WTC11 (cell line): ENCODE measurements around the gene IL7R. TPM values are rescaled to one million over a fixed set of nuclear protein-coding genes. Genes with fewer than 3 reads are reported as not detected.

ENCODE experiments used
- ATAC-seq: fragments of 200-7000 bp; cut with Tn5 transposase; 2 replicates; pipeline ENCODE4 v1.10.0; 2021; ENCODE audit warnings: mild to moderate bottlenecking, moderate library complexity
- CTCF ChIA-PET: fragments of 300-600 bp; sonication (Branson Sonifier 250); formaldehyde crosslinking; loops from one replicate; lab custom pipeline; 2021; ENCODE audit warnings: antibody characterized with exemption; lab: Charles Lee
- POLR2A ChIA-PET: fragments of 350-600 bp; sonication (Branson Sonifier 250); formaldehyde crosslinking; loops from one replicate; lab custom pipeline; 2021; ENCODE audit warnings: antibody characterized with exemption; lab: Charles Lee
- DNase-seq: peaks from one replicate; pipeline ENCODE4 v3.0.0; 2021; ENCODE audit warnings: low spot score
- H3K27ac Mint-ChIP-seq: 2 replicates; pipeline ENCODE4 v1.8.0; 2021; ENCODE audit warnings: mixed read lengths
- H3K27me3 Mint-ChIP-seq: 2 replicates; pipeline ENCODE4 v1.8.0; 2021; ENCODE audit warnings: low read depth, mild to moderate bottlenecking, moderate library complexity, mixed read lengths
- H3K36me3 Mint-ChIP-seq: 2 replicates; pipeline ENCODE4 v1.8.0; 2021; ENCODE audit warnings: mixed read lengths
- H3K4me1 Mint-ChIP-seq: 2 replicates; pipeline ENCODE4 v1.8.0; 2022; ENCODE audit warnings: mixed read lengths
- H3K4me3 Mint-ChIP-seq: 2 replicates; pipeline ENCODE4 v1.8.0; 2021; ENCODE audit warnings: mild to moderate bottlenecking, moderate library complexity, mixed read lengths
- H3K9me3 Mint-ChIP-seq: 2 replicates; pipeline ENCODE4 v1.8.0; 2021; ENCODE audit warnings: mixed read lengths
- ATF1 ChIP-seq: sonication (generic); formaldehyde crosslinking; IDR thresholded peaks from 2 replicates; pipeline ENCODE4 v1.8.1; 2023; ENCODE audit warnings: mild to moderate bottlenecking, moderate library complexity, missing genetic modification reagents
- CREM ChIP-seq: sonication (generic); formaldehyde crosslinking; IDR thresholded peaks from 2 replicates; pipeline ENCODE4 v1.8.1; 2022; ENCODE audit warnings: mild to moderate bottlenecking, missing genetic modification reagents, moderate library complexity
- ETV6 ChIP-seq: sonication (generic); formaldehyde crosslinking; IDR thresholded peaks from 2 replicates; pipeline ENCODE4 v1.8.1; 2022; ENCODE audit warnings: mild to moderate bottlenecking, missing genetic modification reagents
- FOXK1 ChIP-seq: sonication (generic); formaldehyde crosslinking; IDR thresholded peaks from 2 replicates; pipeline ENCODE4 v1.8.0; 2022; ENCODE audit warnings: mild to moderate bottlenecking, moderate library complexity, missing genetic modification reagents
- FOXP1 ChIP-seq: sonication (generic); formaldehyde crosslinking; IDR thresholded peaks from 2 replicates; pipeline ENCODE4 v1.8.0; 2022; ENCODE audit warnings: missing genetic modification reagents, mild to moderate bottlenecking, moderate library complexity, borderline replicate concordance
- JUN ChIP-seq: sonication (generic); formaldehyde crosslinking; IDR thresholded peaks from 2 replicates; pipeline ENCODE4 v1.8.0; 2023; ENCODE audit warnings: mild to moderate bottlenecking, missing genetic modification reagents
- KAT7 ChIP-seq: sonication (generic); formaldehyde crosslinking; IDR thresholded peaks from 2 replicates; pipeline ENCODE4 v1.8.1; 2023; ENCODE audit warnings: missing genetic modification reagents, mild to moderate bottlenecking, borderline replicate concordance
- NFATC4 ChIP-seq: fragments of 250-450 bp; sonication (Bioruptor Pico); IDR thresholded peaks from 2 replicates; pipeline ENCODE4 v1.9.0; 2021; ENCODE audit warnings: mild to moderate bottlenecking
- NFE2L1 ChIP-seq: sonication (generic); formaldehyde crosslinking; IDR thresholded peaks from 2 replicates; pipeline ENCODE4 v1.8.1; 2023; ENCODE audit warnings: missing genetic modification reagents
- RORB ChIP-seq: fragments of 250-450 bp; sonication (Bioruptor Pico); IDR thresholded peaks from 2 replicates; pipeline ENCODE4 v1.9.0; 2021; ENCODE audit warnings: mild to moderate bottlenecking
- TP53 ChIP-seq: sonication (generic); formaldehyde crosslinking; IDR thresholded peaks from 2 replicates; pipeline ENCODE4 v1.8.1; 2023; ENCODE audit warnings: mild to moderate bottlenecking, missing genetic modification reagents
- ZBTB21 ChIP-seq: sonication (generic); formaldehyde crosslinking; IDR thresholded peaks from 2 replicates; pipeline ENCODE4 v1.8.1; 2023; ENCODE audit warnings: mild to moderate bottlenecking, missing genetic modification reagents, borderline replicate concordance
- ZNF138 ChIP-seq: sonication (generic); formaldehyde crosslinking; conservative IDR thresholded peaks from 2 replicates; pipeline ENCODE4 v1.8.1; 2022; ENCODE audit warnings: mild to moderate bottlenecking, moderate library complexity, missing genetic modification reagents
- ZNF219 ChIP-seq: sonication (generic); formaldehyde crosslinking; IDR thresholded peaks from 2 replicates; pipeline ENCODE4 v1.8.0; 2023; ENCODE audit warnings: missing genetic modification reagents, mild to moderate bottlenecking, borderline replicate concordance
- ZNF263 ChIP-seq: sonication (generic); formaldehyde crosslinking; IDR thresholded peaks from 2 replicates; pipeline ENCODE4 v1.8.1; 2022; ENCODE audit warnings: low read depth, mild to moderate bottlenecking, moderate library complexity, missing genetic modification reagents
- ZNF317 ChIP-seq: sonication (generic); formaldehyde crosslinking; IDR thresholded peaks from 2 replicates; pipeline ENCODE4 v1.8.1; 2023; ENCODE audit warnings: low read depth, mild to moderate bottlenecking, moderate library complexity, missing genetic modification reagents, borderline replicate concordance
- ZNF416 ChIP-seq: fragments of 250-450 bp; sonication (Bioruptor Pico); IDR thresholded peaks from 2 replicates; pipeline ENCODE4 v1.9.0; 2021; ENCODE audit warnings: mild to moderate bottlenecking, inconsistent platforms
- ZNF423 ChIP-seq: fragments of 250-450 bp; sonication (Bioruptor Pico); IDR thresholded peaks from 2 replicates; pipeline ENCODE4 v2.1.2; 2022; ENCODE audit warnings: mild to moderate bottlenecking, moderate library complexity
- total RNA-seq: library from RNA; stranded (reverse); gene quantifications from 3 replicates; pipeline ENCODE4 v1.2.3, GENCODE V29; 2021
- TF ChIP-seq, protein P1 (sequence below): sonication (generic); formaldehyde crosslinking; IDR thresholded peaks from 2 replicates; pipeline ENCODE4 v1.8.0; 2023; ENCODE audit warnings: missing genetic modification reagents
- TF ChIP-seq, protein P2 (sequence below): sonication (generic); formaldehyde crosslinking; IDR thresholded peaks from 2 replicates; pipeline ENCODE4 v1.8.1; 2023; ENCODE audit warnings: mild to moderate bottlenecking, missing genetic modification reagents, moderate library complexity
- TF ChIP-seq, protein P3 (sequence below): sonication (generic); formaldehyde crosslinking; conservative IDR thresholded peaks from 2 replicates; pipeline ENCODE4 v1.8.1; 2023; ENCODE audit warnings: mild to moderate bottlenecking, low read depth, missing genetic modification reagents, moderate library complexity
- TF ChIP-seq, protein P4 (sequence below): fragments of 250-450 bp; sonication (Bioruptor Pico); conservative IDR thresholded peaks from 2 replicates; pipeline ENCODE4 v1.9.0; 2021; ENCODE audit warnings: mild to moderate bottlenecking
- TF ChIP-seq, protein P5 (sequence below): sonication (generic); formaldehyde crosslinking; IDR thresholded peaks from 2 replicates; pipeline ENCODE4 v1.8.1; 2023; ENCODE audit warnings: mild to moderate bottlenecking, missing genetic modification reagents, borderline replicate concordance

Gene IL7R
- total RNA-seq, 1 experiment from 2014 or later = 0.57 TPM

DNA sequence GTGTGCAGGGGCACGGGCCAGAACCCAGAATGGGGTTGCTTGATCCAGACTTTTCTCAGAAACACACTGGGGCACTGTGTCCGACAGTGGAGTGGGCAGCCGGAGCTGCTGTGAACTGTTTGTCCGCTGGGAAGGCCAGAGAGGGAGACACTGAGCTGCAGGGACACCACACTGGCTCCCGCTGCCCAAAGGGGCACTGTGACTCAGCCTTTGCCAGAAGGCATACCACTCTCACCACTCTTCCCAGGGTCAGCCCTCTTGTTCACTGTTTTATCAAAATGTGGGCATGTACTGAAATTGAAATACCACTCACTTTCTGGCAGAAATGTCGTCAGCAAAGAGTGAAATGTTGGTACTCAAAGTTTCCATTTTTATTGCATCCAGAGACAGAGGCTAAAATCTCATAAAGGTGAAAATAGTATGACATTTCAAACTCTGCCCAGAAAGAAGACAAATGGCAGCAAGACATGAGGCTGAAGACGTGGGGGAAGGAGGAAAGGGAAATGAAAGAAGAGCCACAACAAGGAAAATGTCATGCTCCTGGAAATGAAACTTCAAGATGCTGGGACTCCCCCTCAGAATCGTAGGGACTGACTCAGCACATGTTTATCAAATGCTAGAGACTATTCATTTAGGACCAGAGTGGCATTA is 4.5 kb upstream of the IL7R start (continued):
- TF ChIP-seq, protein P1, sequence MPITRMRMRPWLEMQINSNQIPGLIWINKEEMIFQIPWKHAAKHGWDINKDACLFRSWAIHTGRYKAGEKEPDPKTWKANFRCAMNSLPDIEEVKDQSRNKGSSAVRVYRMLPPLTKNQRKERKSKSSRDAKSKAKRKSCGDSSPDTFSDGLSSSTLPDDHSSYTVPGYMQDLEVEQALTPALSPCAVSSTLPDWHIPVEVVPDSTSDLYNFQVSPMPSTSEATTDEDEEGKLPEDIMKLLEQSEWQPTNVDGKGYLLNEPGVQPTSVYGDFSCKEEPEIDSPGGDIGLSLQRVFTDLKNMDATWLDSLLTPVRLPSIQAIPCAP (CRISPR knock-in tag) = no peak
- no peak for TF ChIP-seq ZNF263 (CRISPR knock-in tag)
- TF ChIP-seq ZNF416 = no peak
- TF ChIP-seq ZNF317 = no peak
- no peak for TF ChIP-seq ZBTB21 (CRISPR knock-in tag)
- no peak for TF ChIP-seq CREM (CRISPR knock-in tag)
- no peak for TF ChIP-seq ZNF138
- TF ChIP-seq RORB (CRISPR knock-in tag) = no peak

DNA sequence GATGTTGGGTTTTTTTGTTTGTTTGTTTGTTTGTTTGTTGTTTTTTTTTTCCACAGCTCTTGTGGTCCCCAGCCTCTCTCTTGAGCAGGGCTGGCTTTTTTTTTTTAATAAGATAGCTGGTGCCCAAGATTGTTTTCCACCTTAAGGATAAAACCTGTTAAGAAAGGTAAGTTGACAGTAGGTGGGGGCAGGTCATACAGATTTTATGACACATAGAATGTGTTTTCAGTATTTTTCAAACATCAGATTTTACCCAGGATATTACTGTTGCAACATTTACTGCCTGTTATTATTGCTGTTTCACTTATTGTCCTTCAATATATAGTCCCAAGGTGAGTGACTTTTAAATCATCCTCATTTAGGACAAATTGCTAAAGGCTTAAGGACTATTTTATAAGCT is 3.9 kb upstream of the IL7R start:
- Mint-ChIP-seq H3K9me3 (peaks cover 6% of the 10 kb centered on the region), H3K27ac (no peak overlapping the region), H3K36me3 (no peaks in the 10 kb centered on the region), H3K4me1 (peaks cover 11% of the 10 kb centered on the region), H3K4me3 (no peak overlapping the region), H3K27me3 (no peaks in the 10 kb centered on the region)
- ChIA-PET POLR2A (no interaction called here), CTCF (no interaction called here)
- DNase-seq (no peak), ATAC-seq (no peak)
- TF ChIP-seq NFATC4 (CRISPR knock-in tag) = no peak
- TF ChIP-seq FOXK1 = no peak
- no peak for TF ChIP-seq ETV6
- TF ChIP-seq ZNF219 = no peak
- no peak for TF ChIP-seq NFE2L1 (CRISPR knock-in tag)
- TF ChIP-seq KAT7 (CRISPR knock-in tag) = no peak
- TF ChIP-seq, protein P2, sequence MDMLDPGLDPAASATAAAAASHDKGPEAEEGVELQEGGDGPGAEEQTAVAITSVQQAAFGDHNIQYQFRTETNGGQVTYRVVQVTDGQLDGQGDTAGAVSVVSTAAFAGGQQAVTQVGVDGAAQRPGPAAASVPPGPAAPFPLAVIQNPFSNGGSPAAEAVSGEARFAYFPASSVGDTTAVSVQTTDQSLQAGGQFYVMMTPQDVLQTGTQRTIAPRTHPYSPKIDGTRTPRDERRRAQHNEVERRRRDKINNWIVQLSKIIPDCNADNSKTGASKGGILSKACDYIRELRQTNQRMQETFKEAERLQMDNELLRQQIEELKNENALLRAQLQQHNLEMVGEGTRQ (CRISPR knock-in tag) = no peak
- TF ChIP-seq ATF1 = no peak
- no peak for TF ChIP-seq JUN (CRISPR knock-in tag)
- no peak for TF ChIP-seq ZBTB21 (CRISPR knock-in tag)
- no peak for TF ChIP-seq ZNF138
- TF ChIP-seq, protein P3, sequence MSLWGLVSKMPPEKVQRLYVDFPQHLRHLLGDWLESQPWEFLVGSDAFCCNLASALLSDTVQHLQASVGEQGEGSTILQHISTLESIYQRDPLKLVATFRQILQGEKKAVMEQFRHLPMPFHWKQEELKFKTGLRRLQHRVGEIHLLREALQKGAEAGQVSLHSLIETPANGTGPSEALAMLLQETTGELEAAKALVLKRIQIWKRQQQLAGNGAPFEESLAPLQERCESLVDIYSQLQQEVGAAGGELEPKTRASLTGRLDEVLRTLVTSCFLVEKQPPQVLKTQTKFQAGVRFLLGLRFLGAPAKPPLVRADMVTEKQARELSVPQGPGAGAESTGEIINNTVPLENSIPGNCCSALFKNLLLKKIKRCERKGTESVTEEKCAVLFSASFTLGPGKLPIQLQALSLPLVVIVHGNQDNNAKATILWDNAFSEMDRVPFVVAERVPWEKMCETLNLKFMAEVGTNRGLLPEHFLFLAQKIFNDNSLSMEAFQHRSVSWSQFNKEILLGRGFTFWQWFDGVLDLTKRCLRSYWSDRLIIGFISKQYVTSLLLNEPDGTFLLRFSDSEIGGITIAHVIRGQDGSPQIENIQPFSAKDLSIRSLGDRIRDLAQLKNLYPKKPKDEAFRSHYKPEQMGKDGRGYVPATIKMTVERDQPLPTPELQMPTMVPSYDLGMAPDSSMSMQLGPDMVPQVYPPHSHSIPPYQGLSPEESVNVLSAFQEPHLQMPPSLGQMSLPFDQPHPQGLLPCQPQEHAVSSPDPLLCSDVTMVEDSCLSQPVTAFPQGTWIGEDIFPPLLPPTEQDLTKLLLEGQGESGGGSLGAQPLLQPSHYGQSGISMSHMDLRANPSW (CRISPR knock-in tag) = no peak

DNA sequence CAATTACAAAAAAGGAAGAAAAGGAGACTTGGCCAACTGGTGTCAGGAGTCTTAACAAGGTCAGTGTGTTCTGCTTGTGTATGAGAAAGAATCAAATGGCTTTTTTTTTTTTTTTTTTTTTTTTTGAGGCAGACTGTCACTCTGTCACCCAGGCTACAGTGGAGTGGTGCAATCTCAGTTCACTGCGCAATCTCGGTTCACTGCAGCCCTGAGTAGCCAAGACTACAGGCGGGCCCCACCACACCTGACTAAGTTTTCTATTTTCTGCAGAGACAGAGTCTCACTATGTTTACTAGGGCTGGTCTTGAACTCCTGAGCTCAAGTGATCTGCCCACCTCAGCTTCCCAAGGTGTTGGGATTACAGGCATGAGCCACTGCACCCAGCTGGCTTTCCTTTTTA is 3.1 kb upstream of the IL7R start:
- peaks cover under 1% of the 10 kb centered on the region; the same call in 1 of the 2 replicates for H3K9me3 Mint-ChIP-seq
- no peak overlapping the region for H3K4me3 Mint-ChIP-seq
- H3K36me3 Mint-ChIP-seq = no peaks in the 10 kb centered on the region
- CTCF ChIA-PET = no interaction called here
- POLR2A ChIA-PET = no interaction called here
- no peaks in the 10 kb centered on the region for H3K27me3 Mint-ChIP-seq
- DNase-seq (no peak), ATAC-seq (no peak)
- H3K27ac Mint-ChIP-seq = no peak overlapping the region
- peaks cover 13% of the 10 kb centered on the region for H3K4me1 Mint-ChIP-seq
- TF ChIP-seq, protein P4, sequence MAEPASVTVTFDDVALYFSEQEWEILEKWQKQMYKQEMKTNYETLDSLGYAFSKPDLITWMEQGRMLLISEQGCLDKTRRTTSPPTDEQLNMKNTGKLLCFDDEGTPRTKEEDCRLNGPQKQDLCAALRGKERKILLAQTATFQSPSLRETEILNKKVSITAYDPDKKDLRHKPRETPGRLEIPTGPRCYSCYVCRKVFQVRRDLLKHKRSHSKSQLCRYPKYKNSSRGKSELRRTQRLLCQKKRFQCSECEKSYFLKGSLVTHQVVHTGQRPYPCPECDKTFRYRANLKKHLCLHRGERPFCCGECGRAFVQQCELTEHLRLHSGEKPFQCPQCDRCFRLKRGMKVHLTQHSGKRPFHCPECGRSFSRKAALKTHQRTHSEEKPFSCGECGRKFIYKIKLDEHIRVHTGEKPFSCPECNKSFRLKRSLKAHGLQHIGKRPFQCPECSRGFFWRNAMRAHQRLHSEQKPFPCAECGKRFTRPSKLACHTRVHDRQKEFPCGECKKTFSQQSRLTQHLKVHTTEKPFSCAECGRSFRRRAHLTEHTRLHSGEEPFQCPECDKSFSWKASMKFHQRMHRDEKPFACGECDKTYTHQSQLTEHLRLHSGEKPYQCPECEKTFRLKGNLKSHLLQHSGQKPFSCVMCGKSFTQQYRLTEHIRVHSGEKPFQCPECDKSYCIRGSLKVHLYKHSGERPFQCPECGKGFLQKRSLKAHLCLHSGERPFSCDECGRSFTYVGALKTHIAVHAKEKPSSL (CRISPR knock-in tag) = no peak
- no peak for TF ChIP-seq FOXP1 (CRISPR knock-in tag)
- no peak for TF ChIP-seq ZNF423
- no peak for TF ChIP-seq TP53 (CRISPR knock-in tag)
- TF ChIP-seq, protein P5, sequence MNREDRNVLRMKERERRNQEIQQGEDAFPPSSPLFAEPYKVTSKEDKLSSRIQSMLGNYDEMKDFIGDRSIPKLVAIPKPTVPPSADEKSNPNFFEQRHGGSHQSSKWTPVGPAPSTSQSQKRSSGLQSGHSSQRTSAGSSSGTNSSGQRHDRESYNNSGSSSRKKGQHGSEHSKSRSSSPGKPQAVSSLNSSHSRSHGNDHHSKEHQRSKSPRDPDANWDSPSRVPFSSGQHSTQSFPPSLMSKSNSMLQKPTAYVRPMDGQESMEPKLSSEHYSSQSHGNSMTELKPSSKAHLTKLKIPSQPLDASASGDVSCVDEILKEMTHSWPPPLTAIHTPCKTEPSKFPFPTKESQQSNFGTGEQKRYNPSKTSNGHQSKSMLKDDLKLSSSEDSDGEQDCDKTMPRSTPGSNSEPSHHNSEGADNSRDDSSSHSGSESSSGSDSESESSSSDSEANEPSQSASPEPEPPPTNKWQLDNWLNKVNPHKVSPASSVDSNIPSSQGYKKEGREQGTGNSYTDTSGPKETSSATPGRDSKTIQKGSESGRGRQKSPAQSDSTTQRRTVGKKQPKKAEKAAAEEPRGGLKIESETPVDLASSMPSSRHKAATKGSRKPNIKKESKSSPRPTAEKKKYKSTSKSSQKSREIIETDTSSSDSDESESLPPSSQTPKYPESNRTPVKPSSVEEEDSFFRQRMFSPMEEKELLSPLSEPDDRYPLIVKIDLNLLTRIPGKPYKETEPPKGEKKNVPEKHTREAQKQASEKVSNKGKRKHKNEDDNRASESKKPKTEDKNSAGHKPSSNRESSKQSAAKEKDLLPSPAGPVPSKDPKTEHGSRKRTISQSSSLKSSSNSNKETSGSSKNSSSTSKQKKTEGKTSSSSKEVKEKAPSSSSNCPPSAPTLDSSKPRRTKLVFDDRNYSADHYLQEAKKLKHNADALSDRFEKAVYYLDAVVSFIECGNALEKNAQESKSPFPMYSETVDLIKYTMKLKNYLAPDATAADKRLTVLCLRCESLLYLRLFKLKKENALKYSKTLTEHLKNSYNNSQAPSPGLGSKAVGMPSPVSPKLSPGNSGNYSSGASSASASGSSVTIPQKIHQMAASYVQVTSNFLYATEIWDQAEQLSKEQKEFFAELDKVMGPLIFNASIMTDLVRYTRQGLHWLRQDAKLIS (CRISPR knock-in tag) = no peak
